Activated naive CD4-positive, alpha-beta T cell treated with anti-CD3 and anti-CD28 coated beads, Interleukin-2, amount 50 U/mL, for 72 hours (primary cell): ENCODE data around the gene CDH26. TPM values are rescaled to one million over a fixed set of nuclear protein-coding genes. Genes with fewer than 3 reads are reported as not detected.

ENCODE experiments used
- ATAC-seq, 2 donors: fragments of 150-1000 bp; cut with Tn5 transposase; 2 replicates each; pipeline ENCODE4 v1.10.0; 2021; ENCODE audit warnings: mild to moderate bottlenecking in 2 of 2, moderate library complexity in 2 of 2
- DNase-seq, 2 donors: peaks; one replicate each; pipeline ENCODE4 v3.0.0; 2021 to 2022; ENCODE audit warnings: low spot score in 2 of 2
- H3K27ac Mint-ChIP-seq, 2 donors: one replicate each; pipeline ENCODE4 v1.8.0; 2022; ENCODE audit warnings: mild to moderate bottlenecking in 2 of 2, mixed read lengths in 2 of 2
- H3K36me3 Mint-ChIP-seq, 2 donors: one replicate each; pipeline ENCODE4 v1.8.0; 2022; ENCODE audit warnings: mixed read lengths in 2 of 2
- H3K9me3 Mint-ChIP-seq, 2 donors: one replicate each; pipeline ENCODE4 v1.8.0; 2022; ENCODE audit warnings: mixed read lengths in 2 of 2
- total RNA-seq, 2 donors: library from RNA; stranded (reverse); gene quantifications; one replicate each; pipeline ENCODE4 v1.2.3, GENCODE V29; 2022

CDH26 gene
- total RNA-seq, 2 donors from 2014 or later = 1.6 to 1.7 TPM

DNA sequence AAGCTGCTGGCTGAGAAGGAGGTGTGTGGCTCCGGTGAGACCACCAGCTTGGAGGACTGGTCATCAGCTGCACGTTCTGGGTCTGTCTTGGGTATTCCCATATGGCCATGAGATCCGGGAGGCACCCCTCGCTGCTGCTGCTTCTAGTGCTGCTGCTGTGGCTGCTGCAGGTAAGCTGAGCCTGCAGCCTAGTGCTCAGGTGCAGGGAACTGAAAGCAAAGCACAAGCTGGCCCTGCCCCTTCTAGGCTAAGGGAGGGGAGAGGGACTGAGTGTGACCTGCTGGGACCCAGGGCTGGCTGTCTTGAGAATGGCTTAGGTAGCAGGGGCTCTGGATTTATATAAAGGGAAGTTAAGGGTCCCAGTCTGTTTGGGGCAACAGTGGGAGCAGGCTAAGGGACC is 403 bp downstream of the CDH26 start:
- Mint-ChIP-seq H3K36me3 (no peaks in the 10 kb centered on the region), H3K9me3 (no peaks in the 10 kb centered on the region), H3K27ac (no peak overlapping the region)
- ATAC-seq (no peak), DNase-seq (no peak)

DNA sequence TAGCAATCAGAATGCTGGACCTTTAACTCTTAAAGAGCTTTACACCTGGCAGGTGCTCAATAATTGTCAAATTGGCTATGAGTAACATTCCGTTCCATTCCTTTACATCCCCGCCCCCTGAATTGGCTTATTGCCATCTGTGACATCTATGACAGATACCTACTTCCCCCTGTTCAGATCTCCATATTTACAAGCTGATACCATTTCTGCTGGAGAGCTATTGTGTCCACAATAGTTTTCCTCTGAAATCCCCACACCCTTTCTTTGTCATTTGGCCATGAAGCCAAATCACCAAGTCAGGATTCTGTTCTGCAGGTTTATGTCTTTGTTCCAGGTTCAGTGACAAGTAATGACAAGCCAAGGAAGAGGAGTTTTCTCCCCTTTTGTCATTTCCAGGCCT is 3.2 kb downstream of the CDH26 start:
- H3K36me3 Mint-ChIP-seq = no peaks in the 10 kb centered on the region
- no peak overlapping the region for H3K27ac Mint-ChIP-seq
- no peak for DNase-seq
- H3K9me3 Mint-ChIP-seq = no peaks in the 10 kb centered on the region
- ATAC-seq = no peak

DNA sequence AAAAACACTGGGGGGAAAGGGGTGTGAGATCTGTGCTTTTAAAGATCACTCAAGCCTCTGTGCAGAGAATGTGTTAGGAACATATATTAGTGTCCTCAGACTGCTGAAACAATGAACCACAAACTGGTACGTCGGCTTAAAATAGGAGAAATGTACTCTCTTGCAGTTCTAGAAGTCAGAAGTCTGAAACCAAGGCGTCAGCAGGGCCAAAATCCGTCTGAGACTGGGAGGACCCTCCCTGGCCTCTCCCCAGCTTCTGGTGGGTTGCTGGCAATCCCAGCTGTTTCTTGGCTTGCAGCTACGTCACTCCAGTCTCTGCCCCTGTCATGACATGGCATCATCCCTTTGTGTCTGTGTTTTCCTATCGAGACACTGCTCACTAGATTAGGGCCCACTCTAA is 3.9 kb downstream of the CDH26 start:
- no peak for ATAC-seq
- no peaks in the 10 kb centered on the region for H3K36me3 Mint-ChIP-seq
- no peaks in the 10 kb centered on the region for H3K9me3 Mint-ChIP-seq
- DNase-seq = no peak
- no peak overlapping the region for H3K27ac Mint-ChIP-seq

DNA sequence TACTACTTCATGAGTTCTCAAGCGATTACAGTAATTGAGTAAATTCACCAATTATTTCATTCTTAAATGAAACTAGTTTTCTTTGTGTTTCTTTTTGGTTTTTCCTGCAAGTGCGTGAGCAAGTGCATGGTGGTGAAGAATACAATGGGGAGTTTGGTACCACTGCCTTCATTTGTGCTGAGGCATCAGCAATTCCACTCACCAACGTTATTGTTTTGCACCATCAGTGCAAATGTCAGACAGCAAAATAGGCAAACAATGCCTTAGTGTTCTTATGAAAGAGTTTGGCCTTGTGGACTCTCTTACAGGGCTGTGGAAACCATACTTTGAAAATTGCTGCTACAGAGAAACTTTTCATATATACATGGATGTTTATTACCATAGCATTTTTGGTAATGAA is 8.2 kb downstream of the CDH26 start:
- H3K27ac Mint-ChIP-seq = no peak overlapping the region
- DNase-seq (no peak), ATAC-seq (no peak)
- no peaks in the 10 kb centered on the region for H3K9me3 Mint-ChIP-seq
- H3K36me3 Mint-ChIP-seq = no peaks in the 10 kb centered on the region

DNA sequence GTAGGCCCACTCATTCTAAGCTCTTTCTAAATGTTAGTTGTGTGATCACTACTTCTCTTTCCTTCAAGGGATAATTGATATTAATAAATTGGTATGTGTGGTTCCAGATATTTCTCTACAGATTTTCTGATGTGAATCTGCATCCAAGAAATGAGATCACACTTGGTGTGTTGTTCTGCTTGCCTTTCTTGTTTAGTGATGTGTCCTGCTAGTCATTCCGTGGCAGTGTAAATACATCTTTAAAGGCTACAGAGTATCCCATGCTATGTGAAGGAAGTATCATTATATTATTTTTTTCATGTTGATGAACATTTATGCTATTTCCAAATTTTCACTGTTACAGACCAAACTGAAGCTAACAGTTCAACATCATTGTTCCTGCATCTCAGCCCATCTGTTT is 13.2 kb downstream of the CDH26 start:
- Mint-ChIP-seq H3K9me3 (no peaks in the 10 kb centered on the region), H3K27ac (no peak overlapping the region), H3K36me3 (no peaks in the 10 kb centered on the region)
- DNase-seq (no peak), ATAC-seq (no peak)

DNA sequence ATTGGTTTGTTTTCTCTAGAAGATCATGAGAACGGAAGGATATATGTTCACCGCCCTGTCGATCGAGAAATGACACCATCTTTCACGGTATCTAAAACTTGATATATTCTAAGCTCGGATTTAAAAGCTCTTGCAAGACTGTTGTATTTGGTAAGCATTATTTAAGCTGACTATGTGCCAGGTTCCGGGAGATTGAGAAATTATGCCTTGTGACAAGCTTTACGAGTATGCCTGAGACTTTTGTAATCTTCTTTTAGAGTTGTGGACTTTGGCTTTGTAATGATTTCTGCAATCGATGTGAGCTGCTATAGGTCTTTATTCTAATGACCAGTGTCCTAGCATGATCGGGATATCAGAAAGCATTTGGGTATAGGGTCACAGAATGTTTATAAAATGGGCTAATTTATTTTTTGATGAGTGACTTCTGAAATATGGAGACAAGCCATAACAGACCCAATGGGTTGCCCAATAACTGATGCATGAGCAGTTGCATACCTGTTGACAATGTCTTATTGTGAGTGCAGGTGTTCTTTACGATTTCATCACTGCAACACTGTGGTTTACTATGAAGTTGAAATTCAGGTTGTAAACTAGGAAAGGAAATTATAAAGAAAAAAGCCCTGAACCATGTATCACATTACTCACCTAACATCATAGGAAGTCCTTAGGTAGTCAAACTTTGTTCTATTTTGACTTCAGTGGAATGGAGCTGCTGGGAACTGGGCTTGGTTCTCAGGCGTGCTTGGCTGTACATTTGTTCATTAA is 14.0 kb downstream of the CDH26 start:
- DNase-seq (no peak), ATAC-seq (no peak)
- H3K9me3 Mint-ChIP-seq = no peaks in the 10 kb centered on the region
- H3K36me3 Mint-ChIP-seq = no peaks in the 10 kb centered on the region
- no peak overlapping the region for H3K27ac Mint-ChIP-seq

DNA sequence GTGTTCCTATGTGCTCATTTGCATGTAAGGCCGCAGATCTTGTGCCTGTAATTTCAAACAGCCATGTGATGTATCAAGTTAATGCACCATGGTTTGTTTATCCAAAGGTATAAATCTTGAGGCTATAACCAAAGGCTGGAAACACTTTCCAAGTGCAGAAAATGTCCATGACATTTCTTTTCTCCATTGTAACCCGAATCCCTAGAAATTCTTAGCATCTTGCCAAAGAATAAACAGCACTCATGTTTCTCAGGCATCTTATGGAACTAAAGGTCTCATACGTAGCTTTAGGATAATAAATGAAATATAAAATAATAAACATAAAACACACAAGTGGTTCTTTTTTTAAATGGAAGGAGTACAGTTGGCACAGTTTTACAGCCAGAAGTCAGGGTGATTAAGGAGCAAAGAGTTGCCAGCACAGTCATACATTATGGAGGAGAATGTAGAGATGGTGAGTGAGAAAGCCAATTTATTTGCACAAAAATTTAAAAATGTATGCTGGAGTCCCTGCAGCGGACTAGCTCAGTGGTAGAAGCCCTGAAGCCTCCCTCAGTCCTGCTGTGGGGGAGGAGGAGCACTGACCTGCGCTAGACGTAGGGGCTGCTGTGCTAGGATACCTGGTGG is 18.0 kb downstream of the CDH26 start:
- H3K9me3 Mint-ChIP-seq = no peaks in the 10 kb centered on the region
- DNase-seq (no peak), ATAC-seq (no peak)
- no peaks in the 10 kb centered on the region for H3K36me3 Mint-ChIP-seq
- no peak overlapping the region for H3K27ac Mint-ChIP-seq

DNA sequence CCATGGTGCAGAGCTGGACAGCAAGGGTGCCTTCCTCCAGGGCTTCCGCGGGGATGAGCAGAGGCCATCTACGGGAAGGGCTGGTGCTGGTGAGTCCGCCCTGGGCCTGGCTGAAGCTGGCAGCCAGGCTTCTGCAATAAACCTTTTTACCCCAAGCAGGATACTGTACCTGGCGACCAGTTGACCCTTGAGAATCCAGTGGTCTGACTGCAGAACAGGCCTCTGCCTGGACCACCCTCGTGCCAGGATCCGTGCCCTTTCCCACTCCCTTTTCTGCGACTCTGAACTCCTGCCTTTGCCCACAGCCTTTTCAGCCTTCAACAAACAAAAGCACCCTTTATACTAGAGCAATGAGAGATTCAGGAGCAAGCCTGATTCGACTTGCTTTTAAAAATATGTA is 18.9 kb downstream of the CDH26 start:
- DNase-seq = no peak
- Mint-ChIP-seq H3K27ac (no peak overlapping the region), H3K9me3 (no peaks in the 10 kb centered on the region), H3K36me3 (peaks cover 0 to 2% of the 10 kb centered on the region in 2 donors)
- no peak for ATAC-seq

DNA sequence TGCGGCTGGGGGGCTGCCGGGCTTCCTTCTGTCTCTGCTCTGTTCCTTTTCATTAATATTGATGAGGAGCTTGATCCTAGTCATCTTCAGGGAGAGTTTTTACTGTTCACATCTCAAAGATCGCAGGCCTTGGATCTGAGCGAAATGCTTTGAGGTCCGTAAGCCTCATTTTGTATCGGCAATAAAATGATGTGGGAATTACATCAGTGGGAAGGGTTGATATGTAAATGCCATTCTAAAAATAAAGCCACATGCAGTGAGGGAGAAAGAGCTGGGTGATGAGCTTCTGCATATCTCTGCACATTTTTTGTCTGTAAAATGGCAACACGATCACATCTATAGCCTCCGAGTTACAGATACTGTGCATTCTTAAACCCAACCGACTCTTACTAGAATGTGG is 24.9 kb downstream of the CDH26 start:
- Mint-ChIP-seq H3K27ac (no peak overlapping the region), H3K36me3 (peaks cover 0 to 5% of the 10 kb centered on the region in 2 donors), H3K9me3 (no peaks in the 10 kb centered on the region)
- DNase-seq = no peak
- no peak for ATAC-seq

DNA sequence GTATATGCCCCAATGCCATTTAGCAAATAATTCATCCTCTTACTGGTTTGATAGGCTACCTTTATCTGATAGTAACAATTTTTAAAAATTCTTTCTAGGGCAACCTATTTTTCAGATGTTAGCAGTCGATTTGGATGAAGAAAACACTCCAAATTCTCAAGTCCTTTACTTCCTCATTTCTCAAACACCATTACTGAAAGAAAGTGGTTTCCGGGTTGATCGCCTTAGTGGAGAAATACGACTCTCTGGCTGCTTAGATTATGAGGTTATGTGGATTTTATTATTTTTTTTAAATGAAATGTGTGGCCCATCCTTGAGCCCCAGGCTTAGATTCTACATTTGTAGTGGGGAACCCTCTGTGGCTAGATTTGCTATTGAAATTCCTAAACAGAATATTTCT is 26.3 kb downstream of the CDH26 start:
- H3K9me3 Mint-ChIP-seq = no peaks in the 10 kb centered on the region
- peaks cover 0 to 9% of the 10 kb centered on the region in 2 donors for H3K36me3 Mint-ChIP-seq
- H3K27ac Mint-ChIP-seq = no peak overlapping the region
- ATAC-seq (no peak), DNase-seq (no peak)

DNA sequence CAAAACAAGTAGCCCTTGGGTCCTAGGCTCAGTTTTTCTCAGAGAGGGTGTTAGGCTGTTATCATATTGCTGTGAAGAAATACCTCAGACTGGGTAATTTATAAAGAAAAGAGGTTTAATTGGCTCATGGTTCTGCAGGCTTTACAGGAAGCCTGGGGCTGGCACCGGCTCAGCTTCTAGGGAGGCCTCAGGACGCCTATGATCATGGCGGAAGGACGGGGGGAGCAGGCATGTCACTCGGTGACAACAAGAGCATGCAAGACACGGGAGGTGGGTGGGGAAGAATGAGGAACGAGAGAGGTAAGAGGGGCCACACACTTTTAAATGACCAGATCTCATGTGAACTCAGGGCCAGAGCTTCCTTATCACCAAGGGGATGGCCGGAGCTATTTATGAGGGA is 26.9 kb downstream of the CDH26 start:
- Mint-ChIP-seq H3K27ac (no peak overlapping the region), H3K36me3 (peaks cover 0 to 9% of the 10 kb centered on the region in 2 donors), H3K9me3 (no peaks in the 10 kb centered on the region)
- DNase-seq (no peak), ATAC-seq (no peak)

DNA sequence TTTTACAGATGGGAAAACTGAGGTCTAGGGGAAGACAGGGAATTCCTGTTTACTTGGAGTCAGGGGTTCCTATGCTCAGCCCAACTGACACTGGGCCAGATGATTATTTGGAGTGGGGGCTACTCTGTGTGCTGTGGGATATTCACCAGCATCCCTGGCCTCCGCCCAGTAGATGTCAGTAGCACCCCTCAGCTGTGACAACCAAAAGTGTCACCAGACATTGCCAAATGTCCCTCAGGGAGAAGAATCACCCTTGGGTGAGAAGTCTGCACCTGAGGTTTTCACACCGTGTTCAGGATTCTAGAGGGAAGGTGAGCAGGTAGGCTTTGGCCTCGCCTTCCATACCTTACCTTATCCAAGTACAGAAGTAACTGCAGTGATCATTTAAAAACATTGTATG is 27.6 kb downstream of the CDH26 start:
- Mint-ChIP-seq H3K36me3 (peaks cover 0 to 9% of the 10 kb centered on the region in 2 donors), H3K9me3 (no peaks in the 10 kb centered on the region), H3K27ac (no peak overlapping the region)
- DNase-seq = no peak
- no peak for ATAC-seq

DNA sequence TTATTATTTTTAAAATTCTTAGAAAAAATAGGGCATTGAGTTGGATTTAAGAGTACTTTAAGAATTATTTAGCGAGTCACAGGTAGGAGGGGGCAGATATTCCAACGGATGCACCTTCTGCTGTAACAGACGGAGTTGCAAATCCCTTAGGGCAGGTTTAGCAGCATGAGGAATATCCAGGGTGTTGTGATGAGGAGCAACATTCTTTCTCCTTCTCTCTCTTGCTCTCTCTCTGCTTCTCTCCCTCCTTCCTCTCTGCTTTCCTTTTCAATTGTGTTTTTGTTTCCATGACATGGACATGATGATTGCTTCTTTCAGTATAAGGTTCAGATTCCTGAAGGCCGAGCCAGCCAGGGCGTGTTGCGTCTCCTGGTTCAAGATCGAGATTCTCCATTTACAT is 28.9 kb downstream of the CDH26 start:
- H3K27ac Mint-ChIP-seq = no peak overlapping the region
- peaks cover 0 to 7% of the 10 kb centered on the region in 2 donors for H3K36me3 Mint-ChIP-seq
- no peaks in the 10 kb centered on the region for H3K9me3 Mint-ChIP-seq
- no peak for DNase-seq
- no peak for ATAC-seq

DNA sequence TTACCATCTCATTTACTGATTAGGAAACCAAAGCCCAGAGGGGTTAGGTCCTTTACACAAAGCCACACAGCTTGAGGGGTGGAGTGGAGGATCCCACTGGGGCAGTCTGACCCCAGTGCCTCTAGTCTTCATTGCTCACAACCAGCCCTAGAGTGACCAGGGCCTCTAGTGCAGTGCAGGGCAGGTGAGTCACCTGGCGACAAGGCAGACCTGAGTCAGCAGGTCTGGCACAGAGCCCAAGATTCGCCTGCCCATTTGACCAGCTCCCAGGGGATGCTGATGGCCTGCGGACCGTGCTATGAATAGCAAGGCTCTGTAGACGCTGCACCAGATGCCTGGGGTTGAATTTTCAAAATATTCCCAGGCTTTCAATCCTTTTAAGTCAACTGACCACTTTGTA is 29.9 kb downstream of the CDH26 start:
- ATAC-seq = no peak
- Mint-ChIP-seq H3K9me3 (no peaks in the 10 kb centered on the region), H3K36me3 (peaks cover 0 to 4% of the 10 kb centered on the region in 2 donors), H3K27ac (no peak overlapping the region)
- no peak for DNase-seq

DNA sequence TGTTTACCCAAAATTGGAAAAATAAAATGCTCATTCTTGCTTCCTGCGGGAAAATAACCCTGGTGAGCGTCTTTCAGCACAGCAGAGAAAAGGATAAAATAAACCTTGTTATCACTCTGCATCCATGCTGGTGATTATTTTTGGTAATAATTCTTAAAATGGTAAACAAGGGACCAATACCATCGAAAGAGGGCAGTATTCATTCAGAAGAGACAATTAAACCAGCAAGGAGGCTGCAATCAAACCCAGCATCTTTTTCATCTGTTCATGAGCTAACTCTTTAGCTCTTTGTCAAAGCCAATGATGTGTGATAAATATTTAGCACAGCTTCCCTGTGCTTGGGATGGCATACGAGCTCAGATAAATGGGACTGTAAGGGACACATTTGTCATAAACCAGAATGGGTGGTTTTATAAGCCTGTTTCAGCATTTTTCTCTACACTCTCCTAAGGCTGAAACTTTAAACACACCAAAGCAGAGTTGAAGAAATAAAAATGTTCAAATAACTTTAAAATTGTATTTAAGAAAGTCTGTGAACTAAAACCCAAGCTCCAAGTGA is 34.4 kb downstream of the CDH26 start:
- Mint-ChIP-seq H3K27ac (no peak overlapping the region), H3K36me3 (peaks cover 0 to 19% of the 10 kb centered on the region in 2 donors), H3K9me3 (no peaks in the 10 kb centered on the region)
- ATAC-seq (no peak), DNase-seq (no peak)

DNA sequence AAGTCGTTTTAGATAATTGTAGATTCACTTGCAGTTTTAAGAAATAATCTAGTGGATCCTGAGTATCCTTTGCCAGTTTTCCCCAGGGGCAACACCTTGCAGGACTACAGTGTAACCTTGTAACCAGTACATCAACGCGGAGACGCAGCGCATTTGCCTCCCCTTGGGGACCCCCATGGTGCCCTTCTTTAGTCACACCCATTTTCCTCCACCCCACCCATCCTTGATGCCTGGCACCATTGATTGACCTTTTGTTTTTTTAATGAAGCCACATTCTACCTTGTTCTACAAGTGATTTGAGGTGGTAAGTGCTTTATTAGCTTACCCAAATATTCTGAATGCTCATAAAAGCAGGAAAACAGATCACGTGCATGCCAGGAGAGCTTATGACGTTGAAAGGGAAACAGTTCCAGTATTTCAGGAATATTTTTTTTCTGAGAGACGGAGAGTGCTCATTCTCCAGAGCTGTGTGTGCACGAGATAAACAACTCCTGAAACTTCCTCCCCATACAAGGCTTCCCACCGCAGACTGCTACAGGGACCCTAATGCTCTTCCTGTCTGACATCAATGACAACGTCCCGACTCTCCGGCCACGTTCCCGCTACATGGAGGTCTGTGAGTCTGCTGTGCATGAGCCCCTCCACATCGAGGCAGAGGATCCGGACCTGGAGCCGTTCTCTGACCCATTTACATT is 35.7 kb downstream of the CDH26 start:
- Mint-ChIP-seq H3K9me3 (no peaks in the 10 kb centered on the region), H3K27ac (no peak overlapping the region), H3K36me3 (peaks cover 0 to 22% of the 10 kb centered on the region in 2 donors)
- ATAC-seq (no peak), DNase-seq (no peak)

DNA sequence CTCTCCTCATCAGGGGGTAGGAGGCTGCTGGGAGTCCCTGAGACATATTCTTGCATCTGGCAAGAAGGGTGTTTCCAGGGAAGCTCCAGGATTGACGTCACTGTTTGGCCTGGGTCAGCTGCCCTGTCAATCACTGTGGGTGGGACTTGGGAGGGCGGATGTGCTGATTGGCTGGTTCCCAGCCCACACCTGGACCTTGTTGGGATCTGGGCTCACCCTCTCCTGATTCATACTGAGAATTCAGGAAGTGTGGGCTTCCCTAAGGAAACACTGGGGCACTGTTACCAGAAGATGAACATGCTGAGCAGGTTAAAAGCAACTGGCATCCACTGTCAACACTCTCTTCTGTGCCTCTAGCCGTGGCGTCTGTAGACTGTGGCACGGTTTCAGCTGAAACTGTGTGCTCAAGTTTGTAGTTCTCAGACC is 36.5 kb downstream of the CDH26 start:
- DNase-seq = no peak

More for the DNA sequence above, 36.5 kb downstream of the CDH26 start:
- H3K36me3 Mint-ChIP-seq = peaks cover 0 to 21% of the 10 kb centered on the region in 2 donors
- no peak for ATAC-seq
- H3K27ac Mint-ChIP-seq = no peak overlapping the region
- no peaks in the 10 kb centered on the region for H3K9me3 Mint-ChIP-seq
